ENCODE data around the gene EXOC2.

DNA sequence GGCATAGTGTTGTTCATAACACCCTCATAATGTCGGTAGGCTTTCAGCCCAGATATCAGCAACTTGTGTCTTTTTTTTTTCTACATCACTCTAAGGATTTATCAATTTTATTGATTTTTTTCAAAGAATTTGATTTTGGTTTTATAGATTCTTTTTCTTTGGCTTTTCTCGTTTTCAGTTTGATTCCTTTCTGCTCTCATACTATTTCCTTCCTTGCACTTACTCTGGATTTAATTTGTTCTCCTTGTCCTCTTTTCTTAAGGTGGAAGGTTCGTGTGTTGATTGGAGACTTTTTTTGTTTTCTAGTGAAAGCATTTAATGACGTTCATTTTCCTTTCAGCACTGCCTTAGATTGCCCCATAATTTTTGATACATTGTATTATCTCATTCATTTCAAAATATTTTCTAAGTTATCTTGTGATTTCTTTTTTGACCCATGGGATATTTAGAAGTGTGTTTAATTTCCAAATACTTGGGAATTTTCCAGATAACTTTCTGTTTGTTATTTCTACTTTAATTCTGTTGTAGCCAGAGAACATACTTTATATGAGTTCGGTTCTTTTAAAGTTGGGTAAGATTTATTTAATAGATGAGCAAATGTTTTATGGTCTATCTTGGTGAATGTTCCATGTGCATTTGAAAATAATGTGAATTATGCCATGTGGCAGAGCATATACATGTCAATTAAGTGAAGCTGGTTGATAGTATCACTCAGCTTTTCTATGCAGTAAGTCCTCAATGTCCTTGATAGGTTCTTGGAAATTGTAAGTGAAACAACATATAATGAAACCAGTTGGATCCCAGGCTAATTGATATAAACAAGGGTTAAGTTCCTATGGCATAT is 238.6 kb downstream of the EXOC2 start:
- TF ChIP-seq POLR2AphosphoS5 (IDR thresholded peaks at IDR 0.05; ENCODE audit: low read depth, low read length): no peak
- TF ChIP-seq PAX5 (IDR thresholded peaks at IDR 0.05; ENCODE audit: insufficient read depth, low read length, severe bottlenecking): no peak
- no peak for TF ChIP-seq POLR2A (IDR thresholded peaks at IDR 0.05; ENCODE audit: low read depth, low read length)
- no peak for TF ChIP-seq TAF1 (IDR thresholded peaks at IDR 0.05; ENCODE audit: low read depth, low read length)
